G401 (cell line): ENCODE results near the gene MAP3K7. TPM values are rescaled to one million over a fixed set of nuclear protein-coding genes. Genes with fewer than 3 reads are reported as not detected.

Experiments
- DNase-seq: peaks from one replicate; pipeline ENCODE4 v3.0.0-alpha.2; 2015; ENCODE audit warnings: low spot score
- in situ Hi-C: cut with HindIII; loops from 2 replicates; pipeline ENCODE4 v1.10.0; 2016; ENCODE audit warnings: low sequenced_read_pairs, mixed read lengths
- total RNA-seq: library from RNA; depleted of rRNA; stranded (reverse); fragments of >200 nt; shearing (Covaris generic); gene quantifications from 2 replicates; pipeline ENCODE4 v1.2.3, GENCODE V29; 2014; rRNA removed

MAP3K7 gene
- total RNA-seq = 28.2 and 44.6 TPM in 2 replicates

DNA sequence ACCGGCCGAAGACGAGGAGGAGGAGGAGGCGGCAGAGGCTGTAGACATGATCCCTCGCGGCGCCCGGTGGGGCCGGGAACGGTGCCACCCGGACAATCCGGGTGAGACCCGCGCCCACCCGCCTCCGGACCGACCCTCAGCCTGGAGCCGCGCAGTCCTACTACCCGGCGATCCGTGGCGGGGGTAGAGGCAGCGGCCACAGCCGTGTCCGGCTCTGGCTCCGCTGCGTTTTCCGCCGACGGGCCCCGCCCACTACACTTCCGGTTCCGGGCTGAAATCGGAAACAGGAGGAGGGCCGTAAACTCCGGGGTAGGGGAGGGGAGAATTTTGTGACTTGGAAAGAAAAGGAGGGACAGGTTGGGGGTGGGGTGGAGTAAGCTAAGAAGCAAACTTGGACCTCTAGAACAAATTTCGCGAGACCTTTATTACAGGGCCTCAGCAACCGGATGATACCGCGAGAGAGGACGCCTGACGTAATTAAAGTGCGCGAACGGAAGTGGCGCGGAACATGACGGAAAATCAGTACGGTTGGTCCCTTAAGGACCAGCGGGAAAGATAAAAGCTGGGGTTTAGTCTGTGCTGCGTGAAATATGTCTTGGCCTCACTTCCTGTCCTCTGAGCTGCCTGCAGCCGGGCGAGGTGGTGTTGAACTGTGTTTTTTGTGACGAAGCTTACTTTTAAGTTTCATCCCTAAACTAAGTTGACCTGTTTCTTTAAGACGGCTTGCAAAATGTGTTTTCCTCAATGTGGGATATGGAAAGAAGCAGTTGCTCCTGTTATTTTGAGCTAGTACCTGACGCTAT lies at the start of gene MAP3K7:
Gene MAP3K7, minus strand, starts transcription at position 237 of the 803 bp plus-strand sequence. Its CDS starts 189 bp downstream, at position 48.
- in situ Hi-C loops = no loop called here

GRCh38 chr6:90631046-90631445 lies 44.2 kb upstream of the MAP3K7 start:
- in situ Hi-C loops = no loop called here
- no peak for DNase-seq

More for the DNA sequence above, at the start of gene MAP3K7:
- peak; percentile 95 for DNase-seq

- DNase-seq = peak; percentile 70
- in situ Hi-C loops = no loop called here
Measured at GRCh38 chr6:90621581-90621980, 34.7 kb upstream of the MAP3K7 start.

DNA sequence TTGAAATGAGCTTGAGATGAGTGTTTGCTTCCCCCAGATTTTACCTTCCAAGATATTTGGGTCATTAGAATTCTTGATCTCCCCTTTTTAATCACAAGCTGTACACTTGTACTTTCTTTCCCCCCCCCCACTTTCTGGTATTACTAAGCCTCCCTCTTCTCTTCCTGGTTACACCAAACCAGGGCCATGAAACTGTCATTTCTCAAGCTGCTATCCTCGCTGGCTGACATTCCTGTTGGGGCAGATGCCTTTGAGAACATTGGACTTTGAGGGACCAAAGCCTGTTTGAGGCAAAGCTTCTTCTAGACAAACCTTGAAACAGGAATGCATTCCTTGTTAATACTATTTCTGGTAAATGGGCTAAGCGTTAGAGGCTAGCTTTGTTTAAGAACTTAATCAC lies 32.3 kb upstream of the MAP3K7 start:
- DNase-seq = no peak
- in situ Hi-C loops = no loop called here

GRCh38 chr6:90612313-90612680 lies 25.4 kb upstream of the MAP3K7 start:
- in situ Hi-C loops = no loop called here
- DNase-seq = no peak

DNA sequence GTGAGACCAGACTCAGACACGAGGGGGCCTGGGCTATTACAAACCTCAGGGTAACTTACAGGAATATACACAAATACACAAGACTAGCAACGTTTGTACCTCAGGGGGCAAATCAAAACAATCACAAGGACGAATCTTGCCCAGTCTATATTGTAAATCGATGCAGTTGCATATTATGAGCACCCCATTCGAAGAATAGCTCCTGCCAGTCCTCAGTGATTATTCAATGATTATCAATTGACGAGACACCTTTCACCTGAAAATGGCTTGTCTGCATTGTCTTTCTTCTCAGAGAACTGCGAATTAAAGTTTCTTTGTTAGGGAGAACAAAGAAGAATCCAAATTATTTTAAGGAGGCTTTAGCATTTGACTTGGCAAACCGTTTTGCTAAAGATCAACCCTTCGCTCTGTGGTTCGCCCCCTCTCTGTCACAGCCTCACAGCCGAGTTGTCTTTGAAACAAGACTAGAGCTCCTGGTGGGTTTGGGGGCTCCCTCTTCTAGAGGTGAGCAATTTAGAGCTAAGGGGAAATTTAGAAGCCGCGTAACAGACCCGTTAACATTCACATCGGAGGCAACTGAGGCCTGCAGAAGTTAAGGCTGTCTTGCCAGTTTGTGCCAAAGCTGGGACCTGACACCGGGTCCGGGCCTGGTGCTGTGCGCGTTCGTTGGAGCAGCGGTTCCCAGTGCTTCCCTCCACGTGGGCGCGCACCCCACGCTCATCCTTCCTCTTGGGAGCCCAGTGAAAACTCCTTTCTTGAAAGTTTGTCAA lies 24.9 kb upstream of the MAP3K7 start:
- DNase-seq = no peak
- in situ Hi-C loops = no loop called here

DNA sequence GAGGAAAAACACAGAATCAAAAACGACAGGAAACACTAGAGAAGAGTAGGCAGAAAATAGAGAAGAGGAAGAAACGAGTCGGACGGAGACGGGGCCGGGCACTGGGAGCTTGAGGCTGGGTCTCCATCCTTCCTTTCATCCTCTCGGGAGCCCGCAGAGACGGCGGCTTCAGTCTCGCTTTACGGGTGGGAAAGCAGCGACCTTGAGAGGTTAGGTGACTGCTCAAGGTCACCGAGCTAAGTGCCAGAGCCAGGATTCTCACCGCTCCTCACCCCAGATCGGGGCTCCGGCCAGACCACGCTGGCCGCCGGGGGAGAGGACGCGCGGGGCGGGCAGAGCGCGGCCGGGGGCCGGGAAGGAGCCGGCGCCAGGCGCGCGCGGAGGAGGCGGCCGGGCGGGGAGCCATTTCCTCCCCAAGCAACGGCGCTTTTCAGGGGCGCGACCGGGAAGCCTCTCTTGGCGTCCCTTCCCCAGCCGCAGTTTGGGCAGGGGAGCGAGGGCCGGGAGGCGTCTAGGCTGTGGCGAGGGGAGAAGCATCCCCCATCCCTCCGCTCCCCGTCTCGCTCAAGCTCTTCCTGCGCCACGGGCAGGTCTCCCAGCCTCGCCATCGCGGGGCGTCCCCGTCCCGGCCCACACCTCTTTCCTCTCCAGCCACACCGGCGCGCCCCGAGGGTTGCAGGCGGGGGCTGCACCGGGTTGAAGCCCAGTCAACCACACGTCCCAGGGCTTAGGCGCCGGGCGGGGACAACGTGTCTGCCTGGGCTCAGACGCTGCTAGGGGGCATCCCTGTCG lies 24.1 kb upstream of the MAP3K7 start:
- peak; percentile 67 for DNase-seq

DNA sequence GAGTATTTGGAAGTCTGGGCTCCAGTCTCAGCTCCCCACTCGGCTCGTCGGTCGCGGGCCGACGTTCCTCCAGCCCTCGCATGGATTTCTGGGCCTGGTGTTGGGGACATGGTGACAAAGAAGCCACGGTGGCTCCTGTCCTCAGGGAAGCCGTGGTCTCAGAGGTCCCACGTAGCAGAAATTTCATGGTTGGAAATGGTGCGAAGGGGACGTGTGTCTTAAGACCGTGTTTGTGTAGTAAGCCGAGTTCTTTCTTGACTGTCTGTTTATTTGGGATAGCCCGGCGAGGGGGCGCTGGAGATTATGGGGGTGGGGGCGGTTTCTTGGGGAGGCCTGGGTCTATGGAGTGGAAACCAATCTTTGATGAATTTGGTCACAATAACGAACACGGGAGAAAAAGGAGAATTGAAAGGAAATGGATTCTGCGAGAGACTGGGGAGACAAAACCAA lies 23.5 kb upstream of the MAP3K7 start:
- DNase-seq = peak; percentile 54
- in situ Hi-C loops = no loop called here

More for the DNA sequence above, 24.1 kb upstream of the MAP3K7 start:
- in situ Hi-C loops = no loop called here

- DNase-seq = no peak
- in situ Hi-C loops = no loop called here
Measured at GRCh38 chr6:90605749-90606340, 19.0 kb upstream of the MAP3K7 start.

DNA sequence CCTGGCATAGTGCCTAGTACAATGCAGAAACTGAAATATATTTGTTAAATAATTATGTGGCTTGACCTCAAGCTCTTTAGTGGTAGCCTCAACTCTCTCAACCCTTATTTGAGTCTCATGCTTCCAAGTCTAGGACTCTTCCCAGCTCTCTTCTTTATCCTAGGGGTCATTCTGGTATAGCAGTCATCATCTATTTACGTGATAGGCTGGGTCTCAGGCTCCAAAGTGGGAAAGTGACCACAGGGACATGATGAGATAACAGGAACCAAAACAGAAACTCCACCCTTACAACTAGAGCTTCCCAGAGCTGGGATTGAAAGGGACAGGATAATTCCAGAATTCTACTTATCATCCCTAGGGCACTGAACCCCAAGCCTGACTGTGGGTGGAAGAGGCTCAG lies 17.7 kb upstream of the MAP3K7 start:
- no peak for DNase-seq
- in situ Hi-C loops = no loop called here

GRCh38 chr6:90599151-90599550 lies 12.3 kb upstream of the MAP3K7 start:
- no peak for DNase-seq
- in situ Hi-C loops = no loop called here

GRCh38 chr6:90598192-90598951 lies 11.5 kb upstream of the MAP3K7 start:
- in situ Hi-C loops = no loop called here
- no peak for DNase-seq

DNA sequence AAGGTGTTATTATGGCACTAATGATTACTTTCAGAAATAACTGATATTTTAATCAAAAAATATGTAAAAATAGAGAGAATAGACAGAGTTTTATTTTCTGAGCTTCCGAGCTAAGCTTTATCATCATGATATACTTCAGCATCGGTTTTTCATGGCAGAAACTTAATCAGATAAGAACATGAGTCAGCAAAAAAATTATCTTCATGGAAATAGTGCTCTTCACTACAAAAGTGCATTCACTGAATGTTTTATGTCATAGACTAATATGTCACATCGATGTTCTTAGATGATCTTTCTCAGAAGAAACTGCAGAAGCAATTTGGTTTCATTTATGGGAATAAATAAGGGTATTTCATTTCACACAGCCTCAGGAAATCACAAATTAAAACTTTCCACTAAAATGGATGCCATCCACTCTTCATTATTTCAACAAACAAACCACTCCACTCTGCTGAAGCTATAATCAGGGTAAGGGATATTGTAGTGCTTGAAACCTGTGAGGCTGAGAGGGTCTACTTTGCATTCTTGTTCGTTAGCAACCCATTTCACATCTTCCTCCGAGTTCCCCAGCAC lies 10.2 kb upstream of the MAP3K7 start:
- in situ Hi-C loops = no loop called here

DNA sequence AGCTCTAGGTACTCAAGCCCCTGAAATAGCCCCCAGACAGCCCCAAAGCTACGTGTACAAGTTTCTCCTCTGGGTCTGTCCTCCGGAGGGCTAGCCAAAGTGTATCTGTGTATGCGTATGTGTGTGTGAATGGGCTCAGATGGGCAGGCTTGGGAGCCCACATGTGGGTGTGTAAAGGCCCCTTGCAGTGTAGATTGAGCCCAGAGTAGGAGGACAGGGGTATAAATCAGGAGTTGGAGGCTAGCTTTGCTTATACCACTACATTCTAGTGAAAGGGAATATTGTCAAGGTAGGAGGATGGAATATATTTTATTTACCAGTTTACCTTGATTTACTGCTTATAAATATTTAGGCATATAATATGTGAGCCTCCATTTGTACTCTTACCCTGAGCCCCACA lies 9.0 kb upstream of the MAP3K7 start:
- no peak for DNase-seq
- in situ Hi-C loops = no loop called here

More for the DNA sequence above, 10.2 kb upstream of the MAP3K7 start:
- no peak for DNase-seq

DNA sequence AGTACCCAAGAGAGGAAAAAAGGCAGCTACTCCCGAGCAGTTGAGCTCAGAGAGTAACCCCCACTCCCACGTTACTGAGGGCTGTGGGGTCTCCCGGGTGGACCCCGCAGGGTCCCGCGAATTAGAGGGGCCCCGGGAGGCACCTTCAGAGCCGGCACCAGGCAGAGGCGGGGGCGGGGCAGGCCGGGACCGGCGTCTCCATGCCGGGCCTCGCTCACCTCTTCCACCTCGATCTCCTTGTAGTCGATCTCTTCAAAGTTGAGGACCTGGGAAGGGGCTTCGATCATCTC lies 381 bp downstream of the MAP3K7 start:
- in situ Hi-C loops = no loop called here
- DNase-seq = no peak

GRCh38 chr6:90584636-90585255 lies 2.1 kb downstream of the MAP3K7 start:
- no peak for DNase-seq
- in situ Hi-C loops = no loop called here

GRCh38 chr6:90583836-90584481 lies 2.9 kb downstream of the MAP3K7 start:
- DNase-seq = no peak
- in situ Hi-C loops = no loop called here
